Measurements from ENCODE around the gene SLC7A5. TPM values are rescaled to one million over a fixed set of nuclear protein-coding genes. Genes with fewer than 3 reads are reported as not detected.

SLC7A5 gene
- total RNA-seq, 2 donors from 2014 or later: 463 to 508 TPM

GRCh38 chr16:87836346-87836843, 32.9 kb downstream of the SLC7A5 start:
- Mint-ChIP-seq H3K27me3 (ENCODE audit: low read depth) (no peaks in the 10 kb centered on the region), H3K4me3 (no peak overlapping the region), H3K36me3 (ENCODE audit: insufficient read depth in 2 of 2) (peaks cover 10 to 20% of the 10 kb centered on the region in 2 donors), H3K27ac (peak overlapping the region; percentile 61), H3K9me3 (no peaks in the 10 kb centered on the region), H3K4me1 (ENCODE audit: low read depth) (no peaks in the 10 kb centered on the region)
- DNase-seq: no peak
- ATAC-seq (replicated peaks in 1 of 2): no peak

- H3K9me3 Mint-ChIP-seq: no peaks in the 10 kb centered on the region
- H3K4me1 Mint-ChIP-seq (ENCODE audit: low read depth): no peaks in the 10 kb centered on the region
- H3K27me3 Mint-ChIP-seq (ENCODE audit: low read depth): no peaks in the 10 kb centered on the region
- ATAC-seq (replicated peaks in 1 of 2) (no peak), DNase-seq (no peak)
- peaks cover 10 to 22% of the 10 kb centered on the region in 2 donors for H3K36me3 Mint-ChIP-seq (ENCODE audit: insufficient read depth in 2 of 2)
- H3K4me3 Mint-ChIP-seq: no peak overlapping the region
- peak overlapping the region; percentile 61 for H3K27ac Mint-ChIP-seq
Observed at GRCh38 chr16:87835882-87836331, 33.4 kb downstream of the SLC7A5 start.

GRCh38 chr16:87834668-87835473, 34.4 kb downstream of the SLC7A5 start:
- DNase-seq (no peak), ATAC-seq (replicated peaks in 1 of 2) (peak in 1 of 2 donors; percentile 16)
- no peaks in the 10 kb centered on the region for H3K9me3 Mint-ChIP-seq
- peaks cover 4% of the 10 kb centered on the region for H3K4me1 Mint-ChIP-seq (ENCODE audit: low read depth)
- H3K4me3 Mint-ChIP-seq: no peak overlapping the region
- H3K27ac Mint-ChIP-seq: no peak overlapping the region
- H3K36me3 Mint-ChIP-seq (ENCODE audit: insufficient read depth in 2 of 2): peaks cover 10 to 31% of the 10 kb centered on the region in 2 donors
- H3K27me3 Mint-ChIP-seq (ENCODE audit: low read depth): no peaks in the 10 kb centered on the region

- peak overlapping the region; percentile 50 for H3K27ac Mint-ChIP-seq
- no peak for ATAC-seq (replicated peaks in 1 of 2)
- peaks cover 7 to 33% of the 10 kb centered on the region in 2 donors for H3K36me3 Mint-ChIP-seq (ENCODE audit: insufficient read depth in 2 of 2)
- H3K4me3 Mint-ChIP-seq: no peak overlapping the region
- no peaks in the 10 kb centered on the region for H3K9me3 Mint-ChIP-seq
- peaks cover 11% of the 10 kb centered on the region for H3K4me1 Mint-ChIP-seq (ENCODE audit: low read depth)
- H3K27me3 Mint-ChIP-seq (ENCODE audit: low read depth): no peaks in the 10 kb centered on the region
- DNase-seq: no peak
Observed at GRCh38 chr16:87834005-87834667, 35.2 kb downstream of the SLC7A5 start.

GRCh38 chr16:87833548-87833947, 35.8 kb downstream of the SLC7A5 start:
- H3K36me3 Mint-ChIP-seq (ENCODE audit: insufficient read depth in 2 of 2): peaks cover 7 to 33% of the 10 kb centered on the region in 2 donors
- no peak overlapping the region for H3K4me3 Mint-ChIP-seq
- H3K9me3 Mint-ChIP-seq: no peaks in the 10 kb centered on the region
- H3K4me1 Mint-ChIP-seq (ENCODE audit: low read depth): peaks cover 12% of the 10 kb centered on the region
- DNase-seq: no peak
- H3K27me3 Mint-ChIP-seq (ENCODE audit: low read depth): no peaks in the 10 kb centered on the region
- ATAC-seq (replicated peaks in 1 of 2): no peak
- H3K27ac Mint-ChIP-seq: peak overlapping the region; percentile 50

GRCh38 chr16:87832741-87833502, 36.4 kb downstream of the SLC7A5 start:
- peaks cover 12% of the 10 kb centered on the region for H3K4me1 Mint-ChIP-seq (ENCODE audit: low read depth)
- H3K27me3 Mint-ChIP-seq (ENCODE audit: low read depth): no peaks in the 10 kb centered on the region
- H3K4me3 Mint-ChIP-seq: no peak overlapping the region
- DNase-seq (no peak), ATAC-seq (replicated peaks in 1 of 2) (no peak)
- no peak overlapping the region for H3K27ac Mint-ChIP-seq
- no peaks in the 10 kb centered on the region for H3K9me3 Mint-ChIP-seq
- H3K36me3 Mint-ChIP-seq (ENCODE audit: insufficient read depth in 2 of 2): peaks cover 7 to 33% of the 10 kb centered on the region in 2 donors

GRCh38 chr16:87832137-87832527, 37.2 kb downstream of the SLC7A5 start:
- ATAC-seq (replicated peaks in 1 of 2) (no peak), DNase-seq (no peak)
- Mint-ChIP-seq H3K36me3 (ENCODE audit: insufficient read depth in 2 of 2) (peaks cover 7 to 31% of the 10 kb centered on the region in 2 donors), H3K4me3 (no peak overlapping the region), H3K27me3 (ENCODE audit: low read depth) (no peaks in the 10 kb centered on the region), H3K9me3 (no peaks in the 10 kb centered on the region), H3K27ac (no peak overlapping the region), H3K4me1 (ENCODE audit: low read depth) (peaks cover 12% of the 10 kb centered on the region)

GRCh38 chr16:87831421-87832136, 37.7 kb downstream of the SLC7A5 start:
- H3K9me3 Mint-ChIP-seq: no peaks in the 10 kb centered on the region
- H3K27me3 Mint-ChIP-seq (ENCODE audit: low read depth): no peaks in the 10 kb centered on the region
- ATAC-seq (replicated peaks in 1 of 2): no peak
- H3K27ac Mint-ChIP-seq: peak overlapping the region; percentile 68
- H3K36me3 Mint-ChIP-seq (ENCODE audit: insufficient read depth in 2 of 2): peaks cover 5 to 31% of the 10 kb centered on the region in 2 donors
- H3K4me3 Mint-ChIP-seq: no peak overlapping the region
- no peak for DNase-seq
- H3K4me1 Mint-ChIP-seq (ENCODE audit: low read depth): peaks cover 12% of the 10 kb centered on the region

- ATAC-seq (replicated peaks in 1 of 2): no peak
- H3K9me3 Mint-ChIP-seq: no peaks in the 10 kb centered on the region
- H3K27ac Mint-ChIP-seq: peak overlapping the region; percentile 40
- no peaks in the 10 kb centered on the region for H3K27me3 Mint-ChIP-seq (ENCODE audit: low read depth)
- no peak for DNase-seq
- no peak overlapping the region for H3K4me3 Mint-ChIP-seq
- peaks cover 0 to 26% of the 10 kb centered on the region in 2 donors for H3K36me3 Mint-ChIP-seq (ENCODE audit: insufficient read depth in 2 of 2)
- H3K4me1 Mint-ChIP-seq (ENCODE audit: low read depth): peaks cover 12% of the 10 kb centered on the region
Observed at GRCh38 chr16:87830673-87831420, 38.5 kb downstream of the SLC7A5 start.

GRCh38 chr16:87829988-87830672, 39.2 kb downstream of the SLC7A5 start:
- Mint-ChIP-seq H3K4me1 (ENCODE audit: low read depth) (peaks cover 12% of the 10 kb centered on the region), H3K36me3 (ENCODE audit: insufficient read depth in 2 of 2) (peaks cover 0 to 22% of the 10 kb centered on the region in 2 donors), H3K4me3 (no peak overlapping the region), H3K9me3 (no peaks in the 10 kb centered on the region), H3K27ac (peak overlapping the region; percentile 40), H3K27me3 (ENCODE audit: low read depth) (no peaks in the 10 kb centered on the region)
- no peak for ATAC-seq (replicated peaks in 1 of 2)
- no peak for DNase-seq

- ATAC-seq (replicated peaks in 1 of 2): no peak
- peaks cover 0 to 20% of the 10 kb centered on the region in 2 donors for H3K36me3 Mint-ChIP-seq (ENCODE audit: insufficient read depth in 2 of 2)
- peak overlapping the region in 1 of 2 donors; percentile 42 for H3K4me3 Mint-ChIP-seq
- H3K27me3 Mint-ChIP-seq (ENCODE audit: low read depth): no peaks in the 10 kb centered on the region
- peaks cover 12% of the 10 kb centered on the region for H3K4me1 Mint-ChIP-seq (ENCODE audit: low read depth)
- no peaks in the 10 kb centered on the region for H3K9me3 Mint-ChIP-seq
- no peak for DNase-seq
- no peak overlapping the region for H3K27ac Mint-ChIP-seq
Observed at GRCh38 chr16:87829622-87829980, 39.7 kb downstream of the SLC7A5 start.

Measured in activated T-cell treated with anti-CD3 and anti-CD28 coated beads, Interleukin-2, amount 50 U/mL, for 72 hours (primary cell).